ENCODE measurements around the gene CTIF.

CTIF gene

GRCh38 chr18:48657447-48658120 lies 118.8 kb downstream of the CTIF start:
- no peak for TF ChIP-seq CTCF (IDR thresholded peaks at IDR 0.05; ENCODE audit: extremely low read depth, missing control alignments)
- DNase-seq (ENCODE audit: low spot score): no peak

GRCh38 chr18:48658721-48659120 lies 119.9 kb downstream of the CTIF start:
- TF ChIP-seq CTCF (IDR thresholded peaks at IDR 0.05; ENCODE audit: extremely low read depth, missing control alignments): no peak
- DNase-seq (ENCODE audit: low spot score): no peak

GRCh38 chr18:48659188-48660009 lies 120.6 kb downstream of the CTIF start:
- DNase-seq (ENCODE audit: low spot score): no peak
- no peak for TF ChIP-seq CTCF (IDR thresholded peaks at IDR 0.05; ENCODE audit: extremely low read depth, missing control alignments)

GRCh38 chr18:48660346-48661228 lies 121.8 kb downstream of the CTIF start:
- TF ChIP-seq CTCF (IDR thresholded peaks at IDR 0.05; ENCODE audit: extremely low read depth, missing control alignments): no peak

GRCh38 chr18:48661421-48661820 lies 122.6 kb downstream of the CTIF start:
- no peak for DNase-seq (ENCODE audit: low spot score)
- TF ChIP-seq CTCF (IDR thresholded peaks at IDR 0.05; ENCODE audit: extremely low read depth, missing control alignments): no peak

More at GRCh38 chr18:48660346-48661228, 121.8 kb downstream of the CTIF start:
- no peak for DNase-seq (ENCODE audit: low spot score)

GRCh38 chr18:48662011-48662661 lies 123.3 kb downstream of the CTIF start:
- DNase-seq (ENCODE audit: low spot score): no peak
- no peak for TF ChIP-seq CTCF (IDR thresholded peaks at IDR 0.05; ENCODE audit: extremely low read depth, missing control alignments)
